Retinal pigment epithelial cell (primary cell): ENCODE data around the gene SPAG16.
A peak's percentile ranks its signal among the peaks of the same experiment; 100 is the strongest.

Experiments used
- DNase-seq: peaks from one replicate; pipeline ENCODE4 v3.0.0-alpha.2; 2010; ENCODE audit warnings: low read depth
- H3K4me3 ChIP-seq: 2 replicates; pipeline ENCODE4 v1.5.1; 2011; ENCODE audit warnings: mild to moderate bottlenecking, low read length, control low read depth, moderate library complexity
- CTCF ChIP-seq: conservative IDR thresholded peaks from 2 replicates; pipeline ENCODE4 v1.5.1; 2011; ENCODE audit warnings: low read depth, low read length, control low read depth, inconsistent platforms

Gene SPAG16

GRCh38 chr2:214393796-214394195 is 1109.5 kb downstream of the SPAG16 start:
- no peak for DNase-seq
- no peak for TF ChIP-seq CTCF
- H3K4me3 ChIP-seq, result no peak overlapping the region

DNA sequence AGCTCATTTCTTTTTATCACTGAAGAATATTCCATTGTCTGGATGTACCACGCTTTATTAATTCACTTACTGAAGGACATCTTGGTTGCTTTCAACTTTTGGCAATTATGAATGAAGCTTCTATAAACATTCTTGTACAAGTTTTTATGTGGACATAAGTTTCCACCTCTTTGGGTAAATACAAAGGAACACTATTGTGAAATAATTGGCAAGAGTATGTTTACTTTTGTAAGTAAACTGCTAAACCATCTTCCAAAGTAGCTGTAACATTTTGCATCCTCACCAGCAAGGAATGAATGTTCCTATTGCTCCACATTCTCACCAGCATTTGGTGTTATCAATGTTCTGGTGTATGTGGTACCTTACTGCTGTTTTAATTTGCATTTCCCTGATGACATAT is 1110.8 kb downstream of the SPAG16 start:
- TF ChIP-seq CTCF, result no peak
- DNase-seq, result no peak
- no peak overlapping the region for H3K4me3 ChIP-seq

DNA sequence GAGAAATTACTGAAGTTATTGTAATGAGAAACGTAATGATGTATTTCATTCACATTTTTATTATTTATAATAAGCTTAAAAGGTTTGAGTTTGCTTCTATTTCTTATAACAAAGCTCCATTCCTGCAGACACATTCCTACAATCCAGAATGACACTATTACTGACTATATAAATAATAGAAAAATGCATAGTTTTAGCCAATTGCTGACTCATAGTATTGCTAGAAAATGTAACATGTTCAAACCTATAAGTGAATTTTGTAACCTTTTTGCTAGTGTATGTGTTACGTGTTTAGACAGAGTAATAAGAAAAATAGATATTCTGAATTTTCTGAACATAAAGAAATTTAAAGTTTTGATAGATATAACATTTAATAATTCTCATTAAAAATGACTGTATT is 1117.3 kb downstream of the SPAG16 start:
- TF ChIP-seq CTCF, result no peak
- no peak overlapping the region for H3K4me3 ChIP-seq
- no peak for DNase-seq

DNA sequence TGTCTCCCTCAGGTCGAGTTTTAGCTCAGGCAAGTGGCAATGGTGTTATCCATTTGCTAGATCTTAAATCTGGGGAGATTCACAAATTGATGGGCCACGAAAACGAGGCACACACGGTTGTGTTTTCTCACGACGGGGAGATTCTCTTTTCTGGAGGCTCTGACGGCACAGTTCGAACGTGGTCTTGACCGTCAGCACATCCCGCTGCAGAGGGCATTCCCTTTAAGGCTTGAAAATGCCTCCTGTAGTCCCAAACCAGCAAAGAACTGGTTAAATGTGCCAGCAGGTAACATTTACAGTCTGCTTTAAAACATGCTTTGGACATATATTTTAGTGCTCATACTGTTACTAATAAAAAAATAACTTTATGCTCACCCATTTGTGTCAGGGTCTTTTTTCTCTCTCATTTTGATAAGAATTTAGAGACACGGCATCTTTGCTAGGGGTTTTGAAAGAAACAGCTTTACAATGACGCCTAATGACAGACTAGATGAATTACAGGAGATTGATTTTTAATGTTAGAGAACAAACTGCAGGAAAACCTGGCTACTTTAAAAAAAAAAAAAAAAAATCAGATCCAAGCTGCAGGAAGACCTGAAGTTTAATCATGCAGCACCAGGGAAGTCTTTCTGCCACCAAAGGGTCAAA is 1126.0 kb downstream of the SPAG16 start:
- DNase-seq, result no peak
- H3K4me3 ChIP-seq, result no peak overlapping the region
- peak; percentile 28 for TF ChIP-seq CTCF

GRCh38 chr2:214410918-214411554 is 1126.8 kb downstream of the SPAG16 start, which contains the start of gene VWC2L:
VWC2L (plus strand) TSS chr2:214411054; CDS start chr2:214414194, 3,140 bp downstream.
- H3K4me3 ChIP-seq, result no peak within 1 kb of the TSS
- no peak for TF ChIP-seq CTCF
- DNase-seq, result peak; percentile 56

DNA sequence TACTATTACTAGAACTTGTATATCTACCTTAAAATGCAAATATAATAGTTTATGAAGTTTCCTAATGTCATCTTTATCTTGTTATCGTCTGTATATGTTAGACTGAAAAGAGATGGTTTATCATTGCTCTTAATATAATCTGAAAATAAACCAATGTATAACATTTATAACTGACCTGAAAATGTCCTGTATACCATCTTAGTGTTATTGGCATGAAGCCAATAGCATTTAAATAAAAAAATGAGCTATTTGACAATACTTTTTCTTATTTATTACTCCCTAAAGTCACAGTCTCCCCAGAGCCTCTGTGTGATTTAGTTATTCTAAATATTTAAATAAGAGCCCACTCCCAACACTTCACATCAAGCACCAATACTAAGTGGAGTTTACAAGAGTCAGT is 1128.4 kb downstream of the SPAG16 start:
- TF ChIP-seq CTCF, result no peak
- H3K4me3 ChIP-seq, result no peak overlapping the region
- no peak for DNase-seq

GRCh38 chr2:214436470-214436869 is 1152.2 kb downstream of the SPAG16 start:
- no peak overlapping the region for H3K4me3 ChIP-seq
- no peak for DNase-seq
- no peak for TF ChIP-seq CTCF
